Chondrocyte (in vitro differentiated cells): ENCODE results near the gene TCEANC2. TPM values are rescaled to one million over a fixed set of nuclear protein-coding genes. Genes with fewer than 3 reads are reported as not detected.

Source experiments
- DNase-seq: peaks from one replicate; pipeline ENCODE4 v3.0.0; 2021; ENCODE audit warnings: mixed read lengths, low spot score
- H3K27ac Mint-ChIP-seq: one replicate; pipeline ENCODE4 v1.8.0; 2021; ENCODE audit warnings: mild to moderate bottlenecking, moderate library complexity, mixed read lengths; ENCODE audit not compliant: unreplicated experiment
- H3K27me3 Mint-ChIP-seq: 2 replicates; pipeline ENCODE4 v1.8.0; 2021; ENCODE audit warnings: low read depth, mixed read lengths
- H3K36me3 Mint-ChIP-seq: 2 replicates; pipeline ENCODE4 v1.8.0; 2021; ENCODE audit warnings: low read depth, mixed read lengths
- H3K4me1 Mint-ChIP-seq: 2 replicates; pipeline ENCODE4 v1.8.0; 2021; ENCODE audit warnings: low read depth, mild to moderate bottlenecking, mixed read lengths
- H3K4me3 Mint-ChIP-seq: one replicate; pipeline ENCODE4 v1.8.0; 2021; ENCODE audit warnings: mild to moderate bottlenecking, moderate library complexity, mixed read lengths; ENCODE audit not compliant: unreplicated experiment
- H3K9me3 Mint-ChIP-seq: 2 replicates; pipeline ENCODE4 v1.8.0; 2021; ENCODE audit warnings: low read depth, mixed read lengths
- CTCF ChIP-seq: fragments of 200-600 bp; sonication (generic); IDR thresholded peaks from 2 replicates; pipeline ENCODE4 v1.5.0; 2021; ENCODE audit warnings: antibody characterized with exemption, mild to moderate bottlenecking, moderate library complexity
- total RNA-seq: library from RNA; stranded (reverse); gene quantifications from 3 replicates; pipeline ENCODE4 v1.2.1, GENCODE V29; 2021

Gene TCEANC2
- total RNA-seq, 1 donor from 2014 or later = 4.8 TPM

- peaks cover 12% of the 10 kb centered on the region for H3K4me1 Mint-ChIP-seq
- H3K27me3 Mint-ChIP-seq = peaks cover 3% of the 10 kb centered on the region
- no peaks in the 10 kb centered on the region for H3K9me3 Mint-ChIP-seq
- no peaks in the 10 kb centered on the region for H3K36me3 Mint-ChIP-seq
- H3K27ac Mint-ChIP-seq = no peak overlapping the region
- DNase-seq = peak; percentile 35
- no peak overlapping the region for H3K4me3 Mint-ChIP-seq
- TF ChIP-seq CTCF = no peak
These were observed 71.1 kb downstream of the TCEANC2 start for GRCh38 chr1:54124472-54124871.

GRCh38 chr1:54124906-54125305, 71.5 kb downstream of the TCEANC2 start:
- H3K27me3 Mint-ChIP-seq = peaks cover 3% of the 10 kb centered on the region
- H3K4me3 Mint-ChIP-seq = no peak overlapping the region
- peak; percentile 68 for DNase-seq
- H3K4me1 Mint-ChIP-seq = peaks cover 12% of the 10 kb centered on the region
- H3K27ac Mint-ChIP-seq = no peak overlapping the region
- no peaks in the 10 kb centered on the region for H3K36me3 Mint-ChIP-seq
- TF ChIP-seq CTCF = no peak
- no peaks in the 10 kb centered on the region for H3K9me3 Mint-ChIP-seq

GRCh38 chr1:54125386-54126070, 72.1 kb downstream of the TCEANC2 start:
- DNase-seq = peak; percentile 53
- H3K36me3 Mint-ChIP-seq = no peaks in the 10 kb centered on the region
- no peak overlapping the region for H3K4me3 Mint-ChIP-seq

DNA sequence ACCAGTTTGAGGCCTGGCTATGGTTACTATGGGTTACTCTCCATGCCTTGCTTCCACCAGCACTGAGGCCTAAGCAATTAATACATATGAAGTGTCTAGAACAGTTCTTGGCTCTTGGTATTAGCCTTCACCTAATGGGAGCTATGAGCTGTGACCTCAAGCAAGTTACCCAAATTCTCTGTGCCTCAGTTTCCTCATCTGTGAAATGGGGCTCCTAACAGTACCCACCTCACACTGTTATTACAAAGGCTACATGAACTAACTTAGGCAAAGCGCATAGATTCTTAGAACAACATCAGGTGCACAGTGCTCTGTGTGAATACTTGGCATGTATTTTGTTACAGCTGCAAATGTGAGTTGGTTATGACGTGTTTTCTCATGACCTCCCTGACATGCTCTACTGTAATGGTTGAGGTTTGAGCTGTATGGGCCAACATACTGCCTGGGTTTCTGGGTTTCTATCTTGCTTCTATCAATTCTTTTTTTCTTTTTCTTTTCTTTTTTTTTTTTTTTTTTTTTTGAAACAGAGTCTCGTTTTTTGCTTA, 72.9 kb downstream of the TCEANC2 start:
- no peak for DNase-seq
- Mint-ChIP-seq H3K4me3 (no peak overlapping the region), H3K27ac (no peak overlapping the region), H3K36me3 (no peaks in the 10 kb centered on the region), H3K27me3 (peaks cover 3% of the 10 kb centered on the region), H3K9me3 (no peaks in the 10 kb centered on the region), H3K4me1 (peaks cover 10% of the 10 kb centered on the region)
- no peak for TF ChIP-seq CTCF

More at GRCh38 chr1:54125386-54126070, 72.1 kb downstream of the TCEANC2 start:
- Mint-ChIP-seq H3K4me1 (peaks cover 12% of the 10 kb centered on the region), H3K27me3 (peaks cover 3% of the 10 kb centered on the region), H3K9me3 (no peaks in the 10 kb centered on the region), H3K27ac (no peak overlapping the region)
- peak; percentile 70 for TF ChIP-seq CTCF

DNA sequence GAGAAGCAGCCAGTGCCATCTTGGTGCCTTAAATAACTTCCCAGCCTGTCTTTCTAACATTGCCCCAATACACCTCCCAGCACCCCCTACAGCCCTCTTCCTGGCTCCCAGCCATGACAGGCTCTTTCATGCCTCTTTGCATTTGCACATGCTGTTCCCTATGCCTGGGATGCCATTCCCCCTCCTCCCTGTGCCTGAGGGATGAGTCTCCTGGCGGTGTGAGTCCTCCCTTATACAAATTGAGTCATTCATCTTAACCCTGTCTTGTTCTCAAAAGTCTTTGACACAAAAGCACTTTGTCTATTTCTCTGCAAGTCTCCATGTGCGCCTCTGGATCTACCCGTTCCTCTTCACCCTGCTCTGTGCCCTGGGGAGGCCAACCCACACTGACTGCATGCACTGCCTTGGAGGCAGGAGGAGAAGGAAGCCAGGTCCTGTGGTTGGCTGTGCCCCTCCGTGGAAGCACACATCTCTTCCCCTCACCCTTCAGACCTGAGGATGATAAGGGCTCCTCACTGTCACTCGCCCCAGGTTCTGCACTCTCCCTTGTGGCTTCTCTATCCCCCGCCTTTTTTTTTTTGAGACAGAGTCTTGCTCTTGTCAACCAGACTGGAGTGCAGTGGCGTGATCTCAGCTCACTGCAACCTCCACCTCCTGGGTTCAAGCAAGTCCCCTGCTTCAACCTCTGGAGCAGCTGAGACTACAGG, 74.3 kb downstream of the TCEANC2 start:
- H3K36me3 Mint-ChIP-seq = no peaks in the 10 kb centered on the region
- no peaks in the 10 kb centered on the region for H3K27me3 Mint-ChIP-seq
- peaks cover 6% of the 10 kb centered on the region for H3K4me1 Mint-ChIP-seq
- peak; percentile 50 for DNase-seq
- no peak overlapping the region for H3K4me3 Mint-ChIP-seq
- no peaks in the 10 kb centered on the region for H3K9me3 Mint-ChIP-seq
- no peak for TF ChIP-seq CTCF
- H3K27ac Mint-ChIP-seq = no peak overlapping the region
